Measurements from ENCODE around the gene MN1. TPM values are rescaled to one million over a fixed set of nuclear protein-coding genes. Genes with fewer than 3 reads are reported as not detected.

MN1 gene
- total RNA-seq, 1 experiment from 2014 or later = 8.2 TPM

DNA sequence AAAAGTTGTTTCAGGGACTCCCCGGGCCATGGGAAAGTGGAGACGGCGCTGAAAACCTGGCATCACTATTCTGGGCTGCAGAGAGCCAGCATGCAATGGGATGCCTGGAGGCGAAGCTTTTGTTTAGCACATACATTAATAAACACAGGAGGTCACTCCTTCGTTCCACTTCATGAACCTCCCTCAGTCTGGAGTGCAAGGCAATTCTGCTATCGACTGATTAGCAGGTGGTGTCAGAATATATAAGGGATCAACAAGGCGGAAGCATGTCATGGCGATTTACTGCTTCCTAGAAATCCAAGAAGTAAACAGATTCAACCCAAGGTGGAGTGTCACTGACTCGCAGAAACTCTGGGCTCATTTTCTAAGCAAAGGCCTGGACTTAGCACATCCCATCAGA lies 45.4 kb upstream of the MN1 start:
- Histone ChIP-seq H3K9me3 (ENCODE audit: insufficient read depth, low read depth) (no peaks in the 10 kb centered on the region), H2AFZ (no peak overlapping the region), H3K4me1 (replicated peaks; ENCODE audit: insufficient read depth) (no peaks in the 10 kb centered on the region), H3K36me3 (ENCODE audit: low read depth) (peaks cover 16% of the 10 kb centered on the region; the same call in 1 of the 2 replicates), H3K4me3 (no peak overlapping the region), H3K4me2 (no peak overlapping the region), H3K9me2 (ENCODE audit: insufficient read depth) (no peaks in the 10 kb centered on the region), H3K27me3 (ENCODE audit: insufficient read depth, low read depth) (no peaks in the 10 kb centered on the region), H3F3A (ENCODE audit: insufficient read depth, low read depth) (peaks cover 4% of the 10 kb centered on the region; the same call in 1 of the 2 replicates), H3K79me2 (ENCODE audit: low read depth) (no peaks in the 10 kb centered on the region), H4K20me1 (ENCODE audit: insufficient read depth) (peaks cover 3% of the 10 kb centered on the region; the same call in 1 of the 2 replicates), H3K27ac (no peak overlapping the region)
- intact Hi-C loops (cut with micrococcal nuclease; ENCODE audit: unreplicated experiment) = no loop called here
- TF ChIP-seq, protein P1, sequence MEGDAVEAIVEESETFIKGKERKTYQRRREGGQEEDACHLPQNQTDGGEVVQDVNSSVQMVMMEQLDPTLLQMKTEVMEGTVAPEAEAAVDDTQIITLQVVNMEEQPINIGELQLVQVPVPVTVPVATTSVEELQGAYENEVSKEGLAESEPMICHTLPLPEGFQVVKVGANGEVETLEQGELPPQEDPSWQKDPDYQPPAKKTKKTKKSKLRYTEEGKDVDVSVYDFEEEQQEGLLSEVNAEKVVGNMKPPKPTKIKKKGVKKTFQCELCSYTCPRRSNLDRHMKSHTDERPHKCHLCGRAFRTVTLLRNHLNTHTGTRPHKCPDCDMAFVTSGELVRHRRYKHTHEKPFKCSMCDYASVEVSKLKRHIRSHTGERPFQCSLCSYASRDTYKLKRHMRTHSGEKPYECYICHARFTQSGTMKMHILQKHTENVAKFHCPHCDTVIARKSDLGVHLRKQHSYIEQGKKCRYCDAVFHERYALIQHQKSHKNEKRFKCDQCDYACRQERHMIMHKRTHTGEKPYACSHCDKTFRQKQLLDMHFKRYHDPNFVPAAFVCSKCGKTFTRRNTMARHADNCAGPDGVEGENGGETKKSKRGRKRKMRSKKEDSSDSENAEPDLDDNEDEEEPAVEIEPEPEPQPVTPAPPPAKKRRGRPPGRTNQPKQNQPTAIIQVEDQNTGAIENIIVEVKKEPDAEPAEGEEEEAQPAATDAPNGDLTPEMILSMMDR (conservative IDR thresholded peaks at IDR 0.05) = no peak
- TF ChIP-seq EZH2 (IDR thresholded peaks at IDR 0.05; ENCODE audit: low read depth) = no peak
- no TSS peak for BruUV-seq (replicated peaks)
- CTCF ChIA-PET = no interaction called here
- POLR2A ChIA-PET (ENCODE audit: unreplicated experiment) = no interaction called here
- no peak for DNase-seq

DNA sequence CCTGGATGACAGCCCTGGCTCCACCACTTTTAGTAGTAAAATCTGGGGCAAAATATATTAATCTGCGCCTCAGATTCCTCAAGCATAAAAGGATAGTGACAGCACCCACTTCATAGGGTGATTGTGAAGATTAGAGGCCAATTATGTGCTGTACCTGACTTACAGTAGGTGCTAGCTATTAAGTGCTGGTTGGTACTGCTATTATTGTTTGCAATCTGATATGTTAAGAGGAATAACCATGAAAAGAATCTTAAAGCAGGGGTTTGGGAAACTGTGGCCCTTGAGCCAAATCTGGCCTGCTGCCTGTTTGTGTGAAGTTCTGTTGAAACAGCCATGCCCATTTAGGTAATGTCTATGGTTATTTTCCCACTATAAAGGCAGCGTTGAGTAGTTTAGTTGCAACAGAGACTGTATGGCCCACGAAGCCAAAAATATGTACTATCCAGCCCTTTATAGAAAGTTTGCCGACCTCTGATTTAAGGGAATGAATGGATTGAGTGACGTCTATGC lies 44.7 kb upstream of the MN1 start:
- Histone ChIP-seq H3F3A (ENCODE audit: insufficient read depth, low read depth) (no peaks in the 10 kb centered on the region; the same call in 1 of the 2 replicates), H3K4me2 (no peak overlapping the region), H3K79me2 (ENCODE audit: low read depth) (no peaks in the 10 kb centered on the region), H3K4me1 (replicated peaks; ENCODE audit: insufficient read depth) (no peaks in the 10 kb centered on the region), H3K4me3 (no peak overlapping the region), H3K9me2 (ENCODE audit: insufficient read depth) (no peaks in the 10 kb centered on the region), H3K27ac (no peak overlapping the region), H3K9me3 (ENCODE audit: insufficient read depth, low read depth) (no peaks in the 10 kb centered on the region), H2AFZ (no peak overlapping the region), H4K20me1 (ENCODE audit: insufficient read depth) (peaks cover 3% of the 10 kb centered on the region; the same call in 1 of the 2 replicates), H3K36me3 (ENCODE audit: low read depth) (peaks cover 10% of the 10 kb centered on the region; the same call in 1 of the 2 replicates), H3K27me3 (ENCODE audit: insufficient read depth, low read depth) (no peaks in the 10 kb centered on the region)
- intact Hi-C loops (cut with micrococcal nuclease; ENCODE audit: unreplicated experiment) = no loop called here
- ChIA-PET POLR2A (ENCODE audit: unreplicated experiment) (no interaction called here), CTCF (no interaction called here)
- DNase-seq = no peak
- TF ChIP-seq, protein P1 (conservative IDR thresholded peaks at IDR 0.05) = no peak
- TF ChIP-seq EZH2 (IDR thresholded peaks at IDR 0.05; ENCODE audit: low read depth) = no peak
- no TSS peak for BruUV-seq (replicated peaks)

DNA sequence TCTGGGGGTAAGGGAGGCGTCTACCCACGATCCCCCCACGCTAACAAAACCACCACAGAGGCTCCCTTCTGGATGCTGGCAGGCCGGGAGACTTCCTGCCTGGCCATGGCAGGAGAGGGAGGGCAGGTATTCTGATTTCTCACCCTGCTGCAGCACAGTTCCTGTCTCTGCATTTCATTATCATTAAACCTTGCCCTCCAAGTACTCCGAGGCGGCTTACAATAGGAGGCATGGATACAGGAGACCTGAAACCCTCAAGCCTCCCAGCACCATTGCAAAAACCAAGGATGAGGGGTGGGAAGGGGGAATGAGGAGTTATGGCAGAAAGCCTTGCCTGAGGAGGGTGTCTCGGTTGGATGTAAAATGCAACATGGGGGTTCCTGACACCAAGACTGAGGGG lies 44.1 kb upstream of the MN1 start:
- no peak overlapping the region for H3K4me3 ChIP-seq
- no peaks in the 10 kb centered on the region for H3K79me2 ChIP-seq (ENCODE audit: low read depth)
- no peaks in the 10 kb centered on the region for H3K4me1 ChIP-seq (replicated peaks; ENCODE audit: insufficient read depth)
- H4K20me1 ChIP-seq (ENCODE audit: insufficient read depth) = peaks cover 3% of the 10 kb centered on the region; the same call in 1 of the 2 replicates
- H3K4me2 ChIP-seq = no peak overlapping the region
- BruUV-seq (replicated peaks) = no TSS peak
- no peaks in the 10 kb centered on the region for H3K27me3 ChIP-seq (ENCODE audit: insufficient read depth, low read depth)
- no peak overlapping the region for H3K27ac ChIP-seq
- no peak overlapping the region for H2AFZ ChIP-seq
- DNase-seq = no peak
- no peaks in the 10 kb centered on the region for H3K9me3 ChIP-seq (ENCODE audit: insufficient read depth, low read depth)
- ChIA-PET CTCF (no interaction called here), POLR2A (ENCODE audit: unreplicated experiment) (no interaction called here)
- H3K9me2 ChIP-seq (ENCODE audit: insufficient read depth) = no peaks in the 10 kb centered on the region
- no peaks in the 10 kb centered on the region; the same call in 1 of the 2 replicates for H3F3A ChIP-seq (ENCODE audit: insufficient read depth, low read depth)
- intact Hi-C loops (cut with micrococcal nuclease; ENCODE audit: unreplicated experiment) = no loop called here
- H3K36me3 ChIP-seq (ENCODE audit: low read depth) = peaks cover 5% of the 10 kb centered on the region; the same call in 1 of the 2 replicates
- TF ChIP-seq, protein P1 (conservative IDR thresholded peaks at IDR 0.05) = no peak
- TF ChIP-seq EZH2 (IDR thresholded peaks at IDR 0.05; ENCODE audit: low read depth) = no peak

Data from PC-9 (cell line).